Calu3 (cell line): ENCODE results near the gene NSUN4. TPM values are rescaled to one million over a fixed set of nuclear protein-coding genes. Genes with fewer than 3 reads are reported as not detected.
"Not testable (repeated sequence)": the region's sequence is repeated elsewhere in the genome, so short reads cannot be mapped to it uniquely, and the experiment has no call there.

Experiments used
- BruUV-seq: library from RNA; stranded (reverse); fragments of 400-500 nt; replicated peaks from 2 replicates; lab custom pipeline; 2021; lab: Mats Ljungman, UMichigan
- CTCF ChIA-PET: fragments of 300-600 bp; sonication (Branson Sonifier 250); formaldehyde crosslinking; loops from one replicate; lab custom pipeline; 2022; ENCODE audit warnings: antibody characterized with exemption; lab: Charles Lee
- DNase-seq: peaks from one replicate; pipeline ENCODE4 v3.0.0; 2022
- H3K27ac Mint-ChIP-seq: one replicate; pipeline ENCODE4 v1.8.0; 2022; ENCODE audit warnings: mixed read lengths; ENCODE audit not compliant: unreplicated experiment
- H3K27me3 Mint-ChIP-seq: one replicate; pipeline ENCODE4 v1.8.0; 2022; ENCODE audit warnings: mixed read lengths; ENCODE audit not compliant: unreplicated experiment
- H3K36me3 Mint-ChIP-seq: one replicate; pipeline ENCODE4 v1.8.0; 2022; ENCODE audit warnings: mild to moderate bottlenecking, moderate library complexity, mixed read lengths; ENCODE audit not compliant: insufficient read depth, unreplicated experiment
- H3K4me1 Mint-ChIP-seq: one replicate; pipeline ENCODE4 v1.8.0; 2022; ENCODE audit warnings: mild to moderate bottlenecking, low read depth, mixed read lengths; ENCODE audit not compliant: unreplicated experiment
- H3K4me3 Mint-ChIP-seq: one replicate; pipeline ENCODE4 v1.8.0; 2022; ENCODE audit warnings: mild to moderate bottlenecking, low read depth, moderate library complexity, mixed read lengths; ENCODE audit not compliant: unreplicated experiment
- H3K9me3 Mint-ChIP-seq: one replicate; pipeline ENCODE4 v1.8.0; 2022; ENCODE audit warnings: low read depth, mixed read lengths; ENCODE audit not compliant: unreplicated experiment
- intact Hi-C: fragments of 100-400 bp; cut with micrococcal nuclease; formaldehyde crosslinking; loops from one replicate; pipeline ENCODE4 v1.10.0; 2022; ENCODE audit not compliant: unreplicated experiment
- total RNA-seq: library from RNA; stranded (reverse); gene quantifications from 2 replicates; pipeline ENCODE4 v1.2.3, GENCODE V29; 2022
- TF ChIP-seq, protein P1 (sequence below): fragments of 200-600 bp; IDR thresholded peaks from one replicate; pipeline ENCODE4 v1.8.0; 2022; ENCODE audit warnings: antibody characterized with exemption; ENCODE audit not compliant: unreplicated experiment

The NSUN4 gene
- total RNA-seq, 1 experiment from 2014 or later = 42.5 TPM

DNA sequence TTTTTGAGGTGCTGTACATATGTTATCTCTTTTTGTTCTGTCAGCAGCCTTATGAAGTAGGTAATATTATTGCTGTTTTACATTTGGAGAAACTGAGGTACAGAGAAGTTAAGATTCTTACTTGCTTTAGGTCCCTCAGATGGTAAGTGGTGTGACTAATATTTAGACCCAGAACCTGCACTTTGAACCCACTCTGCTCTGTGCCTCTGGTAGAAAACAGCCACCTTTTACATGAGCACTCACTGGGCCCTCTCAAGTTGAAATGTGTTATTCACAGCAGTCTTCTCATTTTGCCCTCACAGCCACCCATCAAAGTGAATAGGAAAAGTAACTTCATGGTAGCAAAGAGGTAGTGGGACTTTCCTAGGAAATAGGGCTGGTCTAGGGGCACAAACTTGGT lies 4.7 kb downstream of the NSUN4 start:
- H3K27me3 Mint-ChIP-seq = no peaks in the 10 kb centered on the region
- TF ChIP-seq, protein P1, sequence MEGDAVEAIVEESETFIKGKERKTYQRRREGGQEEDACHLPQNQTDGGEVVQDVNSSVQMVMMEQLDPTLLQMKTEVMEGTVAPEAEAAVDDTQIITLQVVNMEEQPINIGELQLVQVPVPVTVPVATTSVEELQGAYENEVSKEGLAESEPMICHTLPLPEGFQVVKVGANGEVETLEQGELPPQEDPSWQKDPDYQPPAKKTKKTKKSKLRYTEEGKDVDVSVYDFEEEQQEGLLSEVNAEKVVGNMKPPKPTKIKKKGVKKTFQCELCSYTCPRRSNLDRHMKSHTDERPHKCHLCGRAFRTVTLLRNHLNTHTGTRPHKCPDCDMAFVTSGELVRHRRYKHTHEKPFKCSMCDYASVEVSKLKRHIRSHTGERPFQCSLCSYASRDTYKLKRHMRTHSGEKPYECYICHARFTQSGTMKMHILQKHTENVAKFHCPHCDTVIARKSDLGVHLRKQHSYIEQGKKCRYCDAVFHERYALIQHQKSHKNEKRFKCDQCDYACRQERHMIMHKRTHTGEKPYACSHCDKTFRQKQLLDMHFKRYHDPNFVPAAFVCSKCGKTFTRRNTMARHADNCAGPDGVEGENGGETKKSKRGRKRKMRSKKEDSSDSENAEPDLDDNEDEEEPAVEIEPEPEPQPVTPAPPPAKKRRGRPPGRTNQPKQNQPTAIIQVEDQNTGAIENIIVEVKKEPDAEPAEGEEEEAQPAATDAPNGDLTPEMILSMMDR = no peak
- peaks cover 34% of the 10 kb centered on the region for H3K4me1 Mint-ChIP-seq
- peaks cover 59% of the 10 kb centered on the region for H3K36me3 Mint-ChIP-seq
- no peak for DNase-seq
- BruUV-seq = no TSS peak
- no peak overlapping the region for H3K4me3 Mint-ChIP-seq
- intact Hi-C loops = loop anchor here (5.0 kb wide), 3 partner anchors 43 to 308 kb away; partner anchors contain the start of genes LRRC41 and UQCRH
- CTCF ChIA-PET = no interaction called here
- H3K9me3 Mint-ChIP-seq = no peaks in the 10 kb centered on the region
- H3K27ac Mint-ChIP-seq = no peak overlapping the region

DNA sequence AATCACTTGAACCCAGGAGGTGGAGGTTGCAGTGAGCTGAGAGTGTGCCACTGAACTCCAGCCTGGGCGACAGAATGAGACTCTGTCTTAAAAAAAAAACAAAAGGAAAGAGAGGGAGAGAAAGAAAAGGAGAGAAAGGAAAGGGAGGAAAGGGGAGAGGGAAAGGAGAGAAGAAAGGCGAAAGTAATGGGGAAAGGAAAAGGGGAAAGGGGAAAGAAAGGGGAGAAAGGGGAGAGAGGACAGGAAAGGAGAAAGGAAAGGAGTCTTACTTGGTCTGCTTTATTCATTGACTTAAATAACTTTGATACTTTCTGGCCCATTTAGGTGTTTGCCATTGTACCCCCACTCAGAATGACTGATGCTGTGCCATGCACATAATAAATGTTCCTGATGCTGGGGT lies 11.8 kb downstream of the NSUN4 start:
- BruUV-seq = no TSS peak
- peaks cover 63% of the 10 kb centered on the region for H3K36me3 Mint-ChIP-seq

DNA sequence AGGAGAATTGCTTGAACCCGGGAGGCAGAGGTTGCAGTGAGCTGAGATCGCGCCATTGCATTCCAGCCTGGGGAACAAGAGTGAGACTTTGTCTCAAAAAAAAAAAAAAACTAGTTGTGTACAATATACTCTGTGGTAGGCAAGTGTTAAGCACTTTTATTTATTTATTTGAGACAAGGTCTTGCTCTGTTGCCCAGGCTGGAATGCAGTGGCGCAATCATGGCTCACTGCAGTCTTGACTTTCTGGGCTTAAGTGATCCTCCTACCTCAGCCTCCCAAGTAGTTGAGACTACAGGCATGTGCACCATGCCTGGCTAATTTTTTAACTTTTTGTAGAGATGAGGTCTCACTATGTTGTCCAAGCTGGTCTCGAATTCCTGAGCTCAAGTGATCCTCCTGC lies 15.3 kb downstream of the NSUN4 start:
- intact Hi-C loops, H3K4me3 Mint-ChIP-seq, DNase-seq, H3K27me3 Mint-ChIP-seq, H3K9me3 Mint-ChIP-seq, BruUV-seq, CTCF ChIA-PET, H3K4me1 Mint-ChIP-seq, H3K27ac Mint-ChIP-seq: not testable (repeated sequence)
- H3K36me3 Mint-ChIP-seq = peaks cover 55% of the 10 kb centered on the region

More for the DNA sequence above, 11.8 kb downstream of the NSUN4 start:
- H3K4me1 Mint-ChIP-seq = peaks cover 8% of the 10 kb centered on the region
- CTCF ChIA-PET = interaction anchor here (0.6 to 0.7 kb wide), 2 partner anchors 128 to 313 kb away, joined by 5 read pairs; no protein-coding TSS in a partner anchor
- no peak for DNase-seq
- no peaks in the 10 kb centered on the region for H3K27me3 Mint-ChIP-seq
- no peak overlapping the region for H3K27ac Mint-ChIP-seq
- no peak overlapping the region for H3K4me3 Mint-ChIP-seq
- TF ChIP-seq, protein P1 = no peak
- intact Hi-C loops = no loop called here
- no peaks in the 10 kb centered on the region for H3K9me3 Mint-ChIP-seq

DNA sequence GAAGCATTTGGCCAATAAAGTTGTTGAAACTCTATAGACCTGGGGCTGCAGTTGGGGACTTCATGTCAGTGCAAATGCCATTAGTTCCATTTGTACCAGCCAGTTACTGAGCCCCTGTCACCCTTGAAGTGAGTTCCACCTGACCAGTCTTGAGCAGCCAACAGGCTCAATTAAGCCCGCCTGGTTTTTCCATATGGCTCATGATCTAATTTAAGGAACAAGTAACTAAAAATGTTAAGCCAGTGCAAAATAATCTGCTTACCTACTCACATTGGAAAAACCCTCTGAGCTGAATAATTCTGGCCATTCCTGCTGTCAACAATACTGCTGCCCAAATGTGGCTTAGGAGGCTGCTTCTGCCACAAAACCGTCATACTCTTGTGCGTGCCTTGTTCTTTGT lies 21.6 kb downstream of the NSUN4 start:
- CTCF ChIA-PET = no interaction called here
- H3K36me3 Mint-ChIP-seq = peaks cover 39% of the 10 kb centered on the region
- no peak overlapping the region for H3K4me3 Mint-ChIP-seq
- BruUV-seq = no TSS peak
- H3K4me1 Mint-ChIP-seq = peaks cover 14% of the 10 kb centered on the region
- TF ChIP-seq, protein P1 = no peak
- no peaks in the 10 kb centered on the region for H3K9me3 Mint-ChIP-seq
- no peak overlapping the region for H3K27ac Mint-ChIP-seq
- H3K27me3 Mint-ChIP-seq = no peaks in the 10 kb centered on the region
- no peak for DNase-seq
- intact Hi-C loops = no loop called here

DNA sequence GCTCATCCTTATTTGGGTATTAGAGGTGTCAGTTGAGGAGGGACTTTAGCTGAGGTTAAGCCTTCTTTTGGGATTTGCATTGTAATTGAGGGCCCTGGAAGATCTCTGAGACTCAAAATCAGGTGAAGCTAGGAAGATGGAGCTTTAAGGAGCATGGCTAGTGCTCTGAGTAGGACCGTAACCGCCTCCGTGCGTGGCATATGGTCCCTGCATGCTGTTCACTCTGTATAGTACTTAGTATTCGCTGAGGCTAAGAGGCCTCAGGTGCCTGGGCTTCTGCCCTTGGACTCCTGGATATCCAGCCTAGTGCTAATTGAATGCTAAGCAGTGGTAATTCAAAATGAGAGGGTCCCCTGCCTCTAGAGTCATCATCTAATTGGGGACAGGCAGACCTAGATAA lies 22.5 kb downstream of the NSUN4 start:
- Mint-ChIP-seq H3K36me3 (peaks cover 36% of the 10 kb centered on the region), H3K27me3 (no peaks in the 10 kb centered on the region), H3K9me3 (no peaks in the 10 kb centered on the region), H3K27ac (no peak overlapping the region), H3K4me1 (peaks cover 14% of the 10 kb centered on the region), H3K4me3 (no peak overlapping the region)
- intact Hi-C loops = no loop called here
- TF ChIP-seq, protein P1 = no peak
- no peak for DNase-seq
- no TSS peak for BruUV-seq
- CTCF ChIA-PET = no interaction called here
